Upper lobe of right lung (tissue), 1 donor: Measurements from ENCODE around the gene ACSS1. TPM values are rescaled to one million over a fixed set of nuclear protein-coding genes. Genes with fewer than 3 reads are reported as not detected.

Source experiments
- ATAC-seq: fragments of 200-7000 bp; cut with Tn5 transposase; one replicate; pipeline ENCODE4 v1.9.1; 2020; ENCODE audit warnings: mild to moderate bottlenecking, moderate library complexity
- DNase-seq: peaks from one replicate; pipeline ENCODE4 v3.0.0-alpha.2; 2020
- H3K27ac ChIP-seq: fragments of 200-600 bp; one replicate; pipeline ENCODE4 v1.8.0; 2022
- H3K27me3 ChIP-seq: fragments of 200-600 bp; one replicate; pipeline ENCODE4 v1.8.0; 2022; ENCODE audit warnings: mild to moderate bottlenecking
- H3K36me3 ChIP-seq: fragments of 200-600 bp; one replicate; pipeline ENCODE4 v1.8.0; 2022
- H3K4me1 ChIP-seq: fragments of 200-600 bp; one replicate; pipeline ENCODE4 v1.8.0; 2022
- H3K4me3 ChIP-seq: fragments of 200-600 bp; one replicate; pipeline ENCODE4 v1.8.0; 2022; ENCODE audit warnings: mild to moderate bottlenecking
- H3K9me3 ChIP-seq: fragments of 200-600 bp; one replicate; pipeline ENCODE4 v1.8.0; 2022
- intact Hi-C: fragments of 100-400 bp; cut with DNase I; formaldehyde crosslinking; loops from one replicate; pipeline ENCODE4 v1.11.0; 2022
- total RNA-seq: library from RNA; stranded (reverse); fragmentation: NEBNext Ultra II Directional; extraction: Animal tissue kit (Norgen Biotek cat#: 25700); gene quantifications from one replicate; pipeline ENCODE4 v1.2.1, GENCODE V29; 2021
- TF ChIP-seq, protein P1 (sequence below): fragments of 200-600 bp; IDR thresholded peaks from one replicate; pipeline ENCODE4 v1.8.0; 2022; ENCODE audit warnings: antibody characterized with exemption
- donor health status: DM: no; HTN: yes; CAD: no; lungs with severe emphysema.

ACSS1 gene
- total RNA-seq, 1 donor from 2014 or later, result 37.2 TPM

DNA sequence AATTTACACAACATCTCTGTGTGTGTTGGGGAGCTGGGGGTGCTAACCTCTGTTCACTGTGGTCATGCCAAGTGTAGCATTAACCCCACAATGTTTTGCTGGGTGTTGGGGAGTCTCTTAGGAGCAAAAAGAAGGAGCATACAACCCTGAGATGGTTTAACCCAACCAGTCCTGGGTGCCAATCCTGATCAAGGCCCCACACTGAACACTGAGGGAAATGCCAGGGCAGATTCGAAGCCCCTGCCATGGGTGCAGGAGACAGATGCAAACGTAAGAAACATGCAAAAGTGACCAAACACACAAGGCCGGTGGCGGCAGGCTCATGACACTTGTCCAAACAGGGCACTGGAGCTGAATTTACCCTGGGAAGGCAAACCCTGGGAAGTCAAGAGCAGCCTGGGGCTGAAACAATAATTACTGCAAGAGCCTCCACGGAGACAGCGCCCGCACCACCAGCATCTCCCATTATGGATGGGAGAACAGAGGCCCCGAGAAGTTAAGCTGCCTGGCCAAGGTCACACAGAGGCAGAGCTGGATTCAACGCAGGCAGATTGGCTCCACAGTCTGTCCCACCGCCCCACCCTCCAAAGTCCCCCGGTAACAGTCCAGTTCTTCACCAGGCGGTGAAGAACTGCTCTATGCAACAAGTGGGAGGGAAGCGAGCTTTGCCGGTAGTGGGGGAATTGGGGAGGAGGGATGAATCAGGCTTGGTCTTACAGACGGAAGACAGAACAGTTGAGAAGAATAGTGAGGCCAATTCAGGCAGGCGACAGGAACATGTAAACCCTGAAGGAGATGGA, 8.5 kb downstream of the ACSS1 start:
- intact Hi-C loops, result no loop called here
- no peak for DNase-seq
- Histone ChIP-seq H3K27ac (no peak overlapping the region), H3K36me3 (peaks cover 19% of the 10 kb centered on the region), H3K4me1 (peaks cover 65% of the 10 kb centered on the region), H3K9me3 (no peaks in the 10 kb centered on the region), H3K4me3 (no peak overlapping the region), H3K27me3 (no peaks in the 10 kb centered on the region)
- no peak for ATAC-seq
- TF ChIP-seq, protein P1, sequence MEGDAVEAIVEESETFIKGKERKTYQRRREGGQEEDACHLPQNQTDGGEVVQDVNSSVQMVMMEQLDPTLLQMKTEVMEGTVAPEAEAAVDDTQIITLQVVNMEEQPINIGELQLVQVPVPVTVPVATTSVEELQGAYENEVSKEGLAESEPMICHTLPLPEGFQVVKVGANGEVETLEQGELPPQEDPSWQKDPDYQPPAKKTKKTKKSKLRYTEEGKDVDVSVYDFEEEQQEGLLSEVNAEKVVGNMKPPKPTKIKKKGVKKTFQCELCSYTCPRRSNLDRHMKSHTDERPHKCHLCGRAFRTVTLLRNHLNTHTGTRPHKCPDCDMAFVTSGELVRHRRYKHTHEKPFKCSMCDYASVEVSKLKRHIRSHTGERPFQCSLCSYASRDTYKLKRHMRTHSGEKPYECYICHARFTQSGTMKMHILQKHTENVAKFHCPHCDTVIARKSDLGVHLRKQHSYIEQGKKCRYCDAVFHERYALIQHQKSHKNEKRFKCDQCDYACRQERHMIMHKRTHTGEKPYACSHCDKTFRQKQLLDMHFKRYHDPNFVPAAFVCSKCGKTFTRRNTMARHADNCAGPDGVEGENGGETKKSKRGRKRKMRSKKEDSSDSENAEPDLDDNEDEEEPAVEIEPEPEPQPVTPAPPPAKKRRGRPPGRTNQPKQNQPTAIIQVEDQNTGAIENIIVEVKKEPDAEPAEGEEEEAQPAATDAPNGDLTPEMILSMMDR, result no peak

DNA sequence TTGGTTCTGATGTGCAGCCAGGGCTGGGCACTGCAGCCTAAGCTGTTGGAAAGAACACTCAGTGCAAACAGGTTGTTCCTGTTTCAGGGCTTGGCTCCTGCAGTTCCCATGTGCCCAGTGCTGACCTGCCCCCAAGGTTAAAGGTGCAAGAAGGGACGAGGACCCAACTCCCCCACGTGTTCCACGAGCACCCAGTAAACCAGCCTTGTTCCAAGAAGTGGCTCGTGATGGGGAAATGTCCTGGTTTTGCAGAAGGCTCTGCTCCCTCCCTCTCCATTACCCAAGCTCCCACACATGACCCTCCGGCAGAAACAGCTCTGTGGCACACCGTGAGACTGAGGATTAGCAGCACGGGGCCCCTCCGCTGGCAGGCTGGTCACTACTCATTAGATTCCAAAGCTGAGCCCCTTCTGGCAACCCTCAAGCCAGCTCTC, 9.4 kb downstream of the ACSS1 start:
- TF ChIP-seq, protein P1, result no peak
- H3K27ac ChIP-seq, result no peak overlapping the region
- DNase-seq (peak; percentile 71), ATAC-seq (peak; percentile 74)
- H3K27me3 ChIP-seq, result no peaks in the 10 kb centered on the region
- no peak overlapping the region for H3K4me3 ChIP-seq
- peaks cover 57% of the 10 kb centered on the region for H3K4me1 ChIP-seq
- intact Hi-C loops, result no loop called here
- H3K9me3 ChIP-seq, result no peaks in the 10 kb centered on the region
- peaks cover 19% of the 10 kb centered on the region for H3K36me3 ChIP-seq

DNA sequence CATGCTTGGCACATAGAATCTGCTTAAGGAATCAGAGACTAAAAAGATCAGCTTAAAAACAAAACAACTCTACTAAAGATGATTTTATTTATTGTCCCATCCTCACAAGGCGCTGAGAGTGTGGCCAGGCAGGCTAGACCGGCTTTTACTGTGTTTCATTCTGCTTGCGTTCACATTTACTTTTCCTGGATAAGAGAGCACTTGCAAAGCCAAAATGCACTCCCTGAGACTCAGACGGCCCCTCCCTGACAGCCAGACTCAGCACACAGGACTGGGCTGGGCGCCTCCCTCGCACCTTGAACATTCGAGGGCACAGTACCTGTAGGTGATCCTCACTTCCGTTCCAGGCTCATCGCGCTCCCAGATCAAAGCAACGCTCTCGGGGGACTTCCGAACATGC, 10.2 kb downstream of the ACSS1 start:
- DNase-seq, result peak; percentile 72
- Histone ChIP-seq H3K4me3 (no peak overlapping the region), H3K27ac (no peak overlapping the region), H3K36me3 (peaks cover 19% of the 10 kb centered on the region), H3K9me3 (no peaks in the 10 kb centered on the region), H3K4me1 (peaks cover 57% of the 10 kb centered on the region), H3K27me3 (no peaks in the 10 kb centered on the region)
- intact Hi-C loops, result no loop called here
- TF ChIP-seq, protein P1, result no peak
- ATAC-seq, result peak; percentile 35

DNA sequence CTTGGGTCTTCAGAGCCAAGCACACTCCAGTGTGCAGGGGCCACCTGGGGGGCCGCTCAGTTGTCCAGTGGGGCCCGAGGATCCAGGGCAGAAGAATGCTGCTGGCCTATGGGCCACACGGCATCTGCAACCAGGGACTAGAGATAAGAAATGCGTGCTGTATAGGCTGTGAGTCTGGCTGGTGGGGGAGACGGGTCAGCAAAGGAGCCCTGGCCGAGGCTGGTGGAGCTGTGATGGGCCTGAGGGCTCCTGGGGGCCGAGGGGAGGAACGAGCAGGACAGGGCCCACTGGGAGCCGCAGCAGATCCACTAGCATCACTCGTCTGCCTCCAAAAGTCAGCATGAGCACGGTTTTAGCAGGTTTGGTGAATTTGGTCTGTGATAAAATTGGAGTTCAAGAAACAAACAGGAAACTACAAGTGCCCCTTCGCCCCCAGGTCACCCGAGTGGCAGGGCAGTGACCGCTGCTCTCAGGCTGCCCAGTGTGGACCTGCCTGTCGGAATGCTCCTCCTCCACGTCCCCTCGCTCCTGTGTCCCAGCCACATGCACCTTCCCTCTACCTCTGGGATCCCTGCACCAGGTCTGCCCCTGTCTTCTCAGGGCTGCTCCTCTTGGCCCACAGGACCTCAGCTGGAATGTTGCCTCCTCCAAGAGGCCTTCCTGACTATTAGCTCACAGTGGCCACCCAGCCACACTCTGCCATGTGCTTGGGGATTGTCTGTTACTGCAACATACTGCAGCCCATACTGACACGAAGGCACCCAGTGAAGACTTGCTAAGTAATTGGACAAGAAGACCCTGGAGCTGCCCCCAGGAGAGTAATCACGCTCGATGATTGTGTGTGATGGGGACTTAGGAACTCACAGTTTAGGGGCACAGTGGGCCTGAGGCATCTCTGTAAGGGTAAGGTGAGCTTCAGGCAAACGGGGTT, 10.9 kb downstream of the ACSS1 start:
- no peak overlapping the region for H3K27ac ChIP-seq
- H3K9me3 ChIP-seq, result no peaks in the 10 kb centered on the region
- TF ChIP-seq, protein P1, result no peak
- no peak overlapping the region for H3K4me3 ChIP-seq
- peaks cover 57% of the 10 kb centered on the region for H3K4me1 ChIP-seq
- H3K27me3 ChIP-seq, result no peaks in the 10 kb centered on the region
- intact Hi-C loops, result no loop called here
- ATAC-seq (no peak), DNase-seq (peak; percentile 44)
- H3K36me3 ChIP-seq, result peaks cover 19% of the 10 kb centered on the region

DNA sequence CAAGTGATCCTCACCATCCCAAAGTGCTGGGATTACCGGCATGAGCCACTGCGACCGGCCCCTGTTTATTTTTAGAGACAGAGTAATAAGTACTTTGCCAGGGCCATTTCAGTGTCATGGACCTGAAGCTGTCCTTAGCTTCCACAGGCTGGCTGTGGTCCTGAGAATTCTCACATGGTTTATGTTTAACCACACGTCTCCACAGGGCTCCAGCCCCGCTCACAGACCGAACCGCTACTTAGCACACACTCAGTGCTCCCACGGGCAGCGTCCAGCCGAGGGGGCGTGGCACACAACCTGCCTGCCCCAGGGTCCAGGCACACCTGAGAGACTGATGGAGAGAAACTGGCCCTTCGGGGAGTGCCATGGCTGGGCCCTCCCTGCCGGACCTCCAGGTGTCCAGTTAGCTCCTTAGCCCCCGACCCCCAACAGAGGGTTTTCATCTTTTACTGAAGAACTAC, 11.7 kb downstream of the ACSS1 start:
- peaks cover 57% of the 10 kb centered on the region for H3K4me1 ChIP-seq

More for the DNA sequence above, 11.7 kb downstream of the ACSS1 start:
- no peaks in the 10 kb centered on the region for H3K9me3 ChIP-seq
- no peaks in the 10 kb centered on the region for H3K27me3 ChIP-seq
- DNase-seq (peak; percentile 58), ATAC-seq (no peak)
- no peak overlapping the region for H3K4me3 ChIP-seq
- intact Hi-C loops, result no loop called here
- TF ChIP-seq, protein P1, result no peak
- peaks cover 19% of the 10 kb centered on the region for H3K36me3 ChIP-seq
- H3K27ac ChIP-seq, result no peak overlapping the region
